IPS-18c (cell line): ENCODE results near the gene UBE4B.
"Not testable (repeated sequence)": the region's sequence is repeated elsewhere in the genome, so short reads cannot be mapped to it uniquely, and the experiment has no call there.

ENCODE experiments used
- H3K4me3 ChIP-seq: 2 replicates; pipeline ENCODE4 v1.7.0; 2013; ENCODE audit warnings: low read depth, mild to moderate bottlenecking, low read length, moderate library complexity; ENCODE audit not compliant: insufficient read depth
- H3K9me3 ChIP-seq: one replicate; pipeline ENCODE4 v1.6.1; 2013; ENCODE audit warnings: mild to moderate bottlenecking, low read length, moderate library complexity; ENCODE audit not compliant: control insufficient read depth, insufficient read depth

The UBE4B gene

DNA sequence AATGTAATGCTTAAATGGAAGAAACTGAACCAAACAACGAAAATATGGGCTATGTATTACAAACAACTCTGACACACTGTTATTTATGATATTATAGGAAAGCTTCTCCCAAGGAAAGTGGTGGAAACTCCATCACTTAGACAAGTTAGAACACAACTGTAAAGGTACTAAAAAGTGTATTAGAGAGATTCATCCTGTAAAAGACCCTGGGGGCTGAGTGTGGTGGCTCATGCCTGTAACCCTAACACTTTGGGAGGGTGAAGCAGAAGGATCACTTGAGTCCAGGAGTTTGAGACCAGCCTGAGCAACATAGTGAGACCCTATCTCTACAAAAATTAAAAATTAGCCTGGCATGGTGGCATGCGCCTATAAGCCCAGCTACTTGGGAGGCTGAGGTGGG lies 7.4 kb upstream of the UBE4B start:
- H3K4me3 ChIP-seq: no peak overlapping the region
- H3K9me3 ChIP-seq: peaks cover 2% of the 10 kb centered on the region

- H3K4me3 ChIP-seq: no peak overlapping the region
- peaks cover 2% of the 10 kb centered on the region for H3K9me3 ChIP-seq
Measured at GRCh38 chr1:10027027-10027426, 5.7 kb upstream of the UBE4B start.

DNA sequence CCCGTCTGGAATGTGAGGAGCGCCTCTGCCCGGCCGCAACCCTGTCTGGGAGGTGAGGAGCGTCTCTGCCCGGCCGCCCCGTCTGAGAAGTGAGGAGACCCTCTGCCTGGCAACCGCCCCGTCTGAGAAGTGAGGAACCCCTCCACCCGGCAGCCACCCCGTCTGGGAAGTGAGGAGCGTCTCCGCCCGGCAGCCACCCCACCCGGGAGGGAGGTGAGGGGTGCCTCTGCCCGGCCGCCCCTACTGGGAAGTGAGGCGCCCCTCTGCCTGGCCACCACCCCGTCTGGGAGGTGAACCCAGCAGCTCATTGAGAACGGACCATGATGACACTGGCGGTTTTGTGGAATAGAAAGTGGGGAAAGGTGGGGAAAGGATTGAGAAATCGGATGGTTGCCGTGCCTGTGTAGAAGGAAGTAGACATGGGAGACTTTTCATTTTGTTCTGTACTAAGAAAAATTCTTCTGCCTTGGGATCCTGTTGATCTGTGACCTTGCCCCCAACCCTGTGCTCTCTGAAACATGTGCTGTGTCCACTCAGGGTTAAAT lies 3.7 kb upstream of the UBE4B start:
- not testable (repeated sequence) for H3K9me3 ChIP-seq, H3K4me3 ChIP-seq

DNA sequence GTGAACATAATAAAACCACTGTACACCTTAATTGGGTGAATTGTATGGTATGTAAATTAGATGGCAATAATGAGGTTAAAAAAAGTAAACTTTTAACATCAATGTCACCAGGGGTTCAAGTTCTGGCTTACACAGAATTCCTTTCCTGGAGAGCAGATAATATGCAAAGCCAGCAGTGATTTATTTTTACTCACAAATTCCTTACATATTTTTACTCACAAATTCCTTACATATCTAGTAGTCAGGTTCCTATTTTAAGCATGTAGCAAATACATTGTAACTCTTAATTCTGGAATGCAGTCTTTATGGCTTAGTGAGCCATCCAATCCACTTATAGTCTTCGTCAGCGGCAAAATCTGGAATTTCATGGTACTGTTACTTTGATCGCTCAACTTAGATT lies 1.3 kb upstream of the UBE4B start:
- H3K9me3 ChIP-seq: no peaks in the 10 kb centered on the region
- H3K4me3 ChIP-seq: no peak overlapping the region

DNA sequence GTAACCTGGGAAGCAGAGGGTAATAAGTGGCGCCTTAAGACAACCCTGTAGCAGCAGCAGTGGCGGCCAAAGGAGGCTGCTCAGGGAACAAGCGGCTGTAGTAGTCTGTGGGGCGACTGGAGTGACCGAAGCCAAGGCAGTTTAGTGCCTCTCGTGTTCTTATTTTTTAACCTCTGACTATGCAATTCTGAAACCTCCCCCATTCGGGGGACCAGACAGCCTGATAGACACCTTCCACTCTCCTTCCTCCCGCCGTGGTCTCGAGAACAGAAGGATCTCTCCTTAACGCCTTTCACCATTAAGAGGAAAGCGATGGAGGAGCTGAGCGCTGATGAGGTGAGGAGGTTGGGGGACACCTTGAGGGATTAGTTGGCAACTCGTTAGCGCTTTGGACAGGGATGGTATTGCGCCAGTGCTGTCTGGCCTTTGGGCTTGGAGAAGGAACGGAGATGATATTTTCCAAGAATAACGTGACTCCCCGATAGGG lies 644 bp downstream of the UBE4B start:
- H3K4me3 ChIP-seq: peak overlapping the region; percentile 90
- H3K9me3 ChIP-seq: no peaks in the 10 kb centered on the region

DNA sequence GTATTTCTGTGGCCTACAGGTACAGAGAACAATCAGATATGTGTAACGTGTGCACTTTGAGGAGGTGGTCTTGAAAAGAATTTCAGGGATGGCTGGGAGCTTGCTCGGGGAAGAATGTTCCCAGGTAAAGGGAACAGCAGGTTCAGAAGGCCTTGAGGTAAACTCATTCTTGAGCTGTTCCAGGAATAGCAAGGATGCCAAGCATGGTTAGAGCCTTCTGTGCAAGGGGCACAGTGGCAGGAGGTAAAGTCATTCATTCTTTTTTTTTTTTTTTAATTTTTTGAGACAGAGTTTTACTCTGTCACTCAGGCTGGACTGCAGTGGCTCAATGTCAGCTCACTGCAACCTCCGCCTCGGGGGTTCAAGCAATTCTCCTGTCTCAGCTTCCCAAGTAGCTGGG lies 10.0 kb downstream of the UBE4B start:
- Histone ChIP-seq H3K4me3 (no peak overlapping the region), H3K9me3 (no peaks in the 10 kb centered on the region)

DNA sequence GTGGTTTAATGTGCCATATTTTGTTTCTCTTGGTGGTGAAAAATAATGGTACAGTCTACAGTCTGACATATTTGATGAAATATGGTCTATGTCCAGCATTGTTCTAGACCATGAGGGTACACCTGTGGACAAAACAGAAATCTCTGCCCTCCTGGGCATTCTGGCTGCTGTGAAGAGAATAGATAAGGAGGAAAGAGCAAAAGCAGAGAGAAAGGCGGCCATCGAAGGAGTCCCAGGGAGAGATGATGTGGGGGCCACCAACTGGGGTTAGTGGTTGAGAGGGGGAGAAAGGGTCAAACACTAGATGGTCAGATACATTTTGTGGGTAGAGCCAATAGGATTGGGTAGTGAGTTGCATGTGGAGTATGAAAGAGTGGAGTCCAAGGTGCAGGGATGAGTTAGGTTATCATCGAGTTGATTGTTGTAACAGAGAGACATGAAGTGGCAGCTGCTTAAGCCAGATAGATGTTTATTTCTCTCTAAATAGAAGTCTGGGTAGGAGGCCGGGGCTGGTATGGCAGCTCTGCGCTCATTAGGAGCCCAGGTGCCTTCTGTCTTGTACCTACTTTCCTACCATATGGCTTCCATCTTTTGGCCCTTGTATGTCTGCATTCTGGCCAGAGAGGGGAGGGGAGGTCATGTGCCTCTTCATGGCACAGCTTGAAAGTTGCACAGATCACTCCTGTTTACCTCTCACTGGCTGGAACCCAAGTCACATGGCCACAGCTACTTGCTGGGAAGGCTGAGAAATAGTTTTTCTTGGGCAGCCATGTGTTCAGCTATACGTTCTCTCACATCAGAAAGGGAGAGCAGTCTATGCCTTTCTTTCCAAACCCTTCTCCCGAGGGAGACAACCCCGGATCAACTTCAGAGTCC lies 13.0 kb downstream of the UBE4B start:
- H3K9me3 ChIP-seq: no peaks in the 10 kb centered on the region
- H3K4me3 ChIP-seq: no peak overlapping the region; the same call in 1 of the 2 replicates

- H3K4me3 ChIP-seq: no peak overlapping the region
Measured at GRCh38 chr1:10046356-10047085, 13.8 kb downstream of the UBE4B start.

GRCh38 chr1:10048601-10049000 lies 15.8 kb downstream of the UBE4B start:
- Histone ChIP-seq H3K4me3 (no peak overlapping the region), H3K9me3 (no peaks in the 10 kb centered on the region)

More at GRCh38 chr1:10046356-10047085, 13.8 kb downstream of the UBE4B start:
- H3K9me3 ChIP-seq: no peaks in the 10 kb centered on the region

GRCh38 chr1:10050611-10051010 lies 17.9 kb downstream of the UBE4B start:
- Histone ChIP-seq H3K4me3 (no peak overlapping the region), H3K9me3 (no peaks in the 10 kb centered on the region)

GRCh38 chr1:10051656-10052055 lies 18.9 kb downstream of the UBE4B start:
- Histone ChIP-seq H3K9me3 (no peaks in the 10 kb centered on the region), H3K4me3 (no peak overlapping the region)

GRCh38 chr1:10052347-10052746 lies 19.6 kb downstream of the UBE4B start:
- no peak overlapping the region for H3K4me3 ChIP-seq

DNA sequence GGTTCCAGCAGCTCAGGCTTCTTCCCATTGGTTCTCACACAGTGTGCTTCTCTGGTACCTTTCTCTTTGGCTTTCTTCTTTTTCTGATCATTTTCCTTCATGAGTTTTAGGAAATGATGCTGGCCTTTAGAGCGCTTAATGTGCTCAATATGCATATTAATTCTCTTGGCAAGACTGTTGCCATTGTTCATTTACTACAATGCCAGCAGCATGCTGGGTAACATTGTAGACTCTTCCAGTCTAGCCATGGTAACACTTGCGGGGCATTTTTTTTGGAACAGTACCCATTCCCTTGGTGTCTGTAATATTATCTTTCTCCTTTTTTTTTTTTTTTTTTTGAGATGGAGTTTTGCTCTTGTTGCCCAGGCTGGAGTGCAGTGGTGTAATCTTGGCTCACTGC lies 21.7 kb downstream of the UBE4B start:
- Histone ChIP-seq H3K4me3 (no peak overlapping the region), H3K9me3 (no peaks in the 10 kb centered on the region)

More at GRCh38 chr1:10052347-10052746, 19.6 kb downstream of the UBE4B start:
- no peaks in the 10 kb centered on the region for H3K9me3 ChIP-seq

GRCh38 chr1:10056599-10056987 lies 23.8 kb downstream of the UBE4B start:
- H3K4me3 ChIP-seq: no peak overlapping the region
- H3K9me3 ChIP-seq: no peaks in the 10 kb centered on the region

DNA sequence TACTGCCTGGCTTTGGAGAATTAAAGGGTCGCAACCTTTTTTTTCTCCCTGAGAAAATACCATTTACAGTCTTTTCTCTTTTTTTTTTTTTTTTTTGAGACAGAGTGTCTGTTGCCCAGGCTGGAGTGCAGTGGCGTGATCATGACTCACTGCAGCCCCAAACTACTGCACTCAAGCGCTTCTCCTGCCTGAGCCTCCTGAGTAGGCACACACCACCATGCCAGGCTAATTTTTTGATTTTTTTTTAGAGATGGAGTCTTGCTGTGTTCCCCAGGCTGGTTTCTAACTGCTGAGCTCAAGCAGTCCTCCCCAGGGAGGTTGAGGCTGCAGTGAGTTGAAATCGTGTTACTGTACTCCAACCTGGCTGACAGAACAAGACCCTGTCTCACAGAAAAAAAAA lies 24.6 kb downstream of the UBE4B start:
- no peaks in the 10 kb centered on the region for H3K9me3 ChIP-seq
- H3K4me3 ChIP-seq: no peak overlapping the region

DNA sequence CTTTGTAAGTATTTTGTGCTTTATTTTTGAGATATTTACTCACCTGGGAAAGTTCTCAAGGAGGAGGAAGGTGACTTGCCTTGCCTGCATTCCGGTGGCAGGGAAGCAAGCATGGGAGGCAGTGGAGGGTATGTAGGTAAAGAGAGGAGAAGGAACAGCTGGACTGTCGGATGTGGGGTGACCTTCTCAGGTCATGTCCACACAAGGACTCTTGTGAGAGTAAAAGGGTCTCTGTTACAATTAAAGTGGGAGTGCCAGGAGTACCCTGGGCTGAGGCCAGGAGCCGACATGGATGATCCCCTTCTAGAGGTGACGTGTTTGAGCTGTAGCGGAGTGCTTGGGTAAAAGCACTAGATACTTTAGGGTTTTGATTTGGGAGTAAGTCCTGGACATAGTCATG lies 25.0 kb downstream of the UBE4B start:
- H3K9me3 ChIP-seq: no peaks in the 10 kb centered on the region
- no peak overlapping the region for H3K4me3 ChIP-seq

DNA sequence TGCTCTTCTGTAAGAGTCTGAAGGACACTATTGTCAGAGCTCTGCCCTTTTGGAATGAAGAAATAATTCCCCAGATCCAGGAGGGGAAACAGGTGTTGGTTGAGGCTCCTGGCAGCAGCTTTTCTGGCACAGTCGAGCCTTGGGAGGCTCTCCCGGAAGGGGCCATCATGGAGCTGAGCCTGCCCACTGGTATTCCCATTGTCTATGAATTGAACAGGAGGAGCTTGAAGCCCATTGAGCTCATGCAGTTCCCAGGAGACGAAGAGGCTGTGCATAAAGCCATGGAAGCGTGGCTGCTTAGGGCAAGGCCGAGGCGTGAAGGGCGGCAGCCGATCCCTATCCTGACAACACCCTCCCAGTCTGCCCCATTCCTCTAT lies 26.6 kb downstream of the UBE4B start:
- H3K9me3 ChIP-seq: no peaks in the 10 kb centered on the region

More for the DNA sequence above, 26.6 kb downstream of the UBE4B start:
- H3K4me3 ChIP-seq: no peak overlapping the region
